Breast epithelium (tissue), 4 donors: Measurements from ENCODE around the gene CCL5. TPM values are rescaled to one million over a fixed set of nuclear protein-coding genes. Genes with fewer than 3 reads are reported as not detected.

ENCODE experiments used
- DNase-seq, 2 donors: peaks; one replicate each; pipeline ENCODE4 v3.0.0-alpha.2; 2019; ENCODE audit warnings: low spot score in 2 of 2
- H3K27ac ChIP-seq, 2 donors: fragments of 200-600 bp; sonication (generic) in 1 of 2; one replicate each; pipeline ENCODE4 v1.5.1; 2016 to 2019; ENCODE audit warnings: mild to moderate bottlenecking in 1 of 2
- H3K27me3 ChIP-seq, 2 donors: fragments of 200-600 bp; sonication (generic) in 1 of 2; one replicate each; pipeline versions ENCODE4 v1.5.1 to v1.6.0; 2017 to 2019; ENCODE audit warnings: control low read depth in 1 of 2, mild to moderate bottlenecking in 1 of 2
- H3K36me3 ChIP-seq: fragments of 200-600 bp; one replicate; pipeline ENCODE4 v1.5.1; 2019
- H3K4me1 ChIP-seq, 2 donors: fragments of 200-600 bp; sonication (generic); one replicate each; pipeline ENCODE4 v1.5.1; 2016 to 2019; ENCODE audit warnings: control low read depth in 1 of 2
- H3K4me3 ChIP-seq, 3 donors: fragments of 200-600 bp; sonication (generic); 1 replicate in 2 of 3; 2 replicates in 1 of 3; pipeline ENCODE4 v1.5.1; 2016 to 2019; ENCODE audit warnings: mild to moderate bottlenecking in 3 of 3, moderate library complexity in 2 of 3
- H3K9me3 ChIP-seq, 2 donors: fragments of 200-600 bp; sonication (generic) in 1 of 2; one replicate each; pipeline ENCODE4 v1.5.1; 2016 to 2019; ENCODE audit warnings: control low read depth in 1 of 2
- POLR2A ChIP-seq: fragments of 450-650 bp; IDR thresholded peaks from one replicate; pipeline ENCODE4 v1.6.1; 2016; ENCODE audit warnings: antibody characterized with exemption, mild to moderate bottlenecking, moderate library complexity
- POLR2AphosphoS5 ChIP-seq, 3 donors: sonication (generic); formaldehyde crosslinking; IDR thresholded peaks; one replicate each; pipeline ENCODE4 v1.6.1; 2017; ENCODE audit warnings: antibody characterized with exemption in 3 of 3
- intact Hi-C: fragments of 100-400 bp; cut with DNase I; formaldehyde crosslinking; loops from one replicate; pipeline ENCODE4 v1.15.1; 2023; ENCODE audit warnings: low total_unique reads
- total RNA-seq, 3 donors: library from RNA; depleted of rRNA; stranded (reverse); fragments of >200 nt; gene quantifications; one replicate each; pipeline ENCODE4 v1.1.0, GENCODE V29; 2016
- TF ChIP-seq, protein P1 (sequence below), 3 donors: fragments of 450-650 bp; IDR thresholded peaks; one replicate each; pipeline ENCODE4 v1.5.1; 2016 to 2017; ENCODE audit warnings: antibody characterized with exemption in 3 of 3, mild to moderate bottlenecking in 3 of 3, moderate library complexity in 3 of 3

The CCL5 gene
- total RNA-seq, 3 donors from 2014 or later, result 3.5 to 7.6 (median 4.6) TPM

GRCh38 chr17:35912339-35912912 is 32.3 kb upstream of the CCL5 start:
- intact Hi-C loops, result no loop called here
- TF ChIP-seq, protein P1, sequence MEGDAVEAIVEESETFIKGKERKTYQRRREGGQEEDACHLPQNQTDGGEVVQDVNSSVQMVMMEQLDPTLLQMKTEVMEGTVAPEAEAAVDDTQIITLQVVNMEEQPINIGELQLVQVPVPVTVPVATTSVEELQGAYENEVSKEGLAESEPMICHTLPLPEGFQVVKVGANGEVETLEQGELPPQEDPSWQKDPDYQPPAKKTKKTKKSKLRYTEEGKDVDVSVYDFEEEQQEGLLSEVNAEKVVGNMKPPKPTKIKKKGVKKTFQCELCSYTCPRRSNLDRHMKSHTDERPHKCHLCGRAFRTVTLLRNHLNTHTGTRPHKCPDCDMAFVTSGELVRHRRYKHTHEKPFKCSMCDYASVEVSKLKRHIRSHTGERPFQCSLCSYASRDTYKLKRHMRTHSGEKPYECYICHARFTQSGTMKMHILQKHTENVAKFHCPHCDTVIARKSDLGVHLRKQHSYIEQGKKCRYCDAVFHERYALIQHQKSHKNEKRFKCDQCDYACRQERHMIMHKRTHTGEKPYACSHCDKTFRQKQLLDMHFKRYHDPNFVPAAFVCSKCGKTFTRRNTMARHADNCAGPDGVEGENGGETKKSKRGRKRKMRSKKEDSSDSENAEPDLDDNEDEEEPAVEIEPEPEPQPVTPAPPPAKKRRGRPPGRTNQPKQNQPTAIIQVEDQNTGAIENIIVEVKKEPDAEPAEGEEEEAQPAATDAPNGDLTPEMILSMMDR (IDR thresholded peaks at IDR 0.05), result no peak
- no peak for TF ChIP-seq POLR2AphosphoS5 (IDR thresholded peaks at IDR 0.05)
- no peak for TF ChIP-seq POLR2A
- no peaks in the 10 kb centered on the region for H3K9me3 ChIP-seq
- no peaks in the 10 kb centered on the region for H3K27me3 ChIP-seq
- no peaks in the 10 kb centered on the region for H3K36me3 ChIP-seq
- H3K4me1 ChIP-seq, result no peaks in the 10 kb centered on the region
- H3K27ac ChIP-seq, result no peak overlapping the region
- H3K4me3 ChIP-seq, result no peak overlapping the region
- DNase-seq, result no peak

DNA sequence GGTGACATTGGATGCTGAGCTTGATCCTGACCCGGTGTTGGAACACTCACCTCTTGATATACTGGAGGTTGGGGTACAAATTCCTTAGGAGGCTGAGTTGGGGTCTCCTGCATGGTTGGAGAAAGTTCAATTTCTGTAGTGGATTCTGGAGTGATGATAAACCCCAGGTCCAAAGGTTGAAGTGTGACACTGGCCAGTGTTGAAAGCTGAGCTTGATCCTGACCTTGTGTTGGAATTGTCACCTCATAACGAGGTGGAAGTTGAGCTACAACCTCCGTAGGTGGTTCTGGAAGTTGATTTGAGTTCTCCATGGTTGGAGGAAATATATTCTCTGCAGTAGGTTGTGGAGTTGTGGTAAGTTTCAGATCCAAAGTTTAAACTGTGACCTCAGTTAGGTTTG is 29.2 kb upstream of the CCL5 start:
- Histone ChIP-seq H3K9me3 (no peaks in the 10 kb centered on the region), H3K4me1 (no peaks in the 10 kb centered on the region), H3K27ac (no peak overlapping the region), H3K4me3 (no peak overlapping the region), H3K27me3 (no peaks in the 10 kb centered on the region), H3K36me3 (no peaks in the 10 kb centered on the region)
- TF ChIP-seq POLR2A (no peak), POLR2AphosphoS5 (IDR thresholded peaks at IDR 0.05) (no peak)
- TF ChIP-seq, protein P1 (IDR thresholded peaks at IDR 0.05), result no peak
- DNase-seq, result no peak
- intact Hi-C loops, result no loop called here

GRCh38 chr17:35907691-35908090 is 27.5 kb upstream of the CCL5 start:
- no peak overlapping the region for H3K4me3 ChIP-seq

GRCh38 chr17:35906926-35907637 is 26.9 kb upstream of the CCL5 start:
- Histone ChIP-seq H3K27ac (no peak overlapping the region), H3K36me3 (no peaks in the 10 kb centered on the region), H3K27me3 (no peaks in the 10 kb centered on the region), H3K4me3 (no peak overlapping the region), H3K4me1 (no peaks in the 10 kb centered on the region), H3K9me3 (no peaks in the 10 kb centered on the region)
- no peak for DNase-seq
- intact Hi-C loops, result no loop called here
- TF ChIP-seq POLR2AphosphoS5 (IDR thresholded peaks at IDR 0.05), result no peak
- no peak for TF ChIP-seq POLR2A
- TF ChIP-seq, protein P1 (IDR thresholded peaks at IDR 0.05), result no peak

More at GRCh38 chr17:35907691-35908090, 27.5 kb upstream of the CCL5 start:
- TF ChIP-seq, protein P1 (IDR thresholded peaks at IDR 0.05), result no peak
- TF ChIP-seq POLR2AphosphoS5 (IDR thresholded peaks at IDR 0.05) (no peak), POLR2A (no peak)
- intact Hi-C loops, result no loop called here
- no peaks in the 10 kb centered on the region for H3K36me3 ChIP-seq
- no peaks in the 10 kb centered on the region for H3K4me1 ChIP-seq
- no peaks in the 10 kb centered on the region for H3K9me3 ChIP-seq
- no peaks in the 10 kb centered on the region for H3K27me3 ChIP-seq
- H3K27ac ChIP-seq, result no peak overlapping the region
- DNase-seq, result no peak

DNA sequence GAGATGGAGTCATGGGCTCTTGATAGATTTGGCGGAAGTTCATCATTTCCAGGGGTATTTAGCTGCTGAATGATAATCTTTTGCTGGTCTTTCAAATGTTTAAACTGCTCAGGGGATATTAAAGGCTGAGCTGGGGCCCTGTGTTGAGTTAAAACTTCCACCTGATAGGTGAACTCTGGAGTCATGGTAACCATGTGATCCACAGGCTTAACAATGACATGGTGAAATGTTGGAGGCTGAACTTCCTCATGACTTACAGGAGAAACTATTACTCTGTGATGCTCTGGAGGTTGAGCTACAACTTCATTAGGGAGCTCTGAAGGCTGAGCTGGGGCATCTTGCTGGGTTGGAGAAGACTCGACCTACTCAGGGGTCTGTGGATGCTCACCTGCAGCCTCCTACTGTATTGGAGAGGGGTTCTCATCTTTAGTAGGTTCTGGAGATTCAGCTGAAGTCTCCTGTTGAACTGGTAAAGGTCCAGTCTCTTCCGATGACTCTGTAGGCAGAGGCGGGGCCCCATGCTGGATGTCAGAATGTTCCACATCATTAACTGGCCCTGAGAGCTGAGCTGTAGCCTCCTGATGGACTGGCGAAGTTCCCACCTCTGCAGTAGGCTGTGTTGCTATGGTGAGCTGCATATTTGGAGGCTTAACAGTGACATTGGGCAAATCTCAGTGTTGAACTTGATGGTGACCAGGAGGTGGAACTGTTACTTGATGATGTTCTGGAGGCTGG is 26.2 kb upstream of the CCL5 start:
- DNase-seq, result no peak
- intact Hi-C loops, result no loop called here
- Histone ChIP-seq H3K4me1 (no peaks in the 10 kb centered on the region), H3K27ac (no peak overlapping the region), H3K4me3 (no peak overlapping the region), H3K27me3 (no peaks in the 10 kb centered on the region), H3K9me3 (no peaks in the 10 kb centered on the region), H3K36me3 (no peaks in the 10 kb centered on the region)
- TF ChIP-seq, protein P1 (IDR thresholded peaks at IDR 0.05), result no peak
- TF ChIP-seq POLR2AphosphoS5 (IDR thresholded peaks at IDR 0.05) (no peak), POLR2A (no peak)
